22Rv1 (cell line): Measurements from ENCODE around the gene SLFN12.

ENCODE experiments used
- ZFX ChIP-seq: fragments of 450-650 bp; IDR thresholded peaks from 2 replicates; pipeline ENCODE4 v1.6.1; 2017; ENCODE audit warnings: antibody characterized with exemption, borderline replicate concordance
- TF ChIP-seq, protein P1 (sequence below): fragments of 450-650 bp; IDR thresholded peaks from 2 replicates; pipeline ENCODE4 v1.5.1; 2017; ENCODE audit warnings: mild to moderate bottlenecking

GRCh38 chr17:35468475-35468874 lies 36.2 kb upstream of the SLFN12 start:
- TF ChIP-seq, protein P1, sequence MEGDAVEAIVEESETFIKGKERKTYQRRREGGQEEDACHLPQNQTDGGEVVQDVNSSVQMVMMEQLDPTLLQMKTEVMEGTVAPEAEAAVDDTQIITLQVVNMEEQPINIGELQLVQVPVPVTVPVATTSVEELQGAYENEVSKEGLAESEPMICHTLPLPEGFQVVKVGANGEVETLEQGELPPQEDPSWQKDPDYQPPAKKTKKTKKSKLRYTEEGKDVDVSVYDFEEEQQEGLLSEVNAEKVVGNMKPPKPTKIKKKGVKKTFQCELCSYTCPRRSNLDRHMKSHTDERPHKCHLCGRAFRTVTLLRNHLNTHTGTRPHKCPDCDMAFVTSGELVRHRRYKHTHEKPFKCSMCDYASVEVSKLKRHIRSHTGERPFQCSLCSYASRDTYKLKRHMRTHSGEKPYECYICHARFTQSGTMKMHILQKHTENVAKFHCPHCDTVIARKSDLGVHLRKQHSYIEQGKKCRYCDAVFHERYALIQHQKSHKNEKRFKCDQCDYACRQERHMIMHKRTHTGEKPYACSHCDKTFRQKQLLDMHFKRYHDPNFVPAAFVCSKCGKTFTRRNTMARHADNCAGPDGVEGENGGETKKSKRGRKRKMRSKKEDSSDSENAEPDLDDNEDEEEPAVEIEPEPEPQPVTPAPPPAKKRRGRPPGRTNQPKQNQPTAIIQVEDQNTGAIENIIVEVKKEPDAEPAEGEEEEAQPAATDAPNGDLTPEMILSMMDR = no peak
- no peak for TF ChIP-seq ZFX
